ENCODE results near the gene FURIN.
"Not testable (repeated sequence)": the region's sequence is repeated elsewhere in the genome, so short reads cannot be mapped to it uniquely, and the experiment has no call there.

FURIN gene

DNA sequence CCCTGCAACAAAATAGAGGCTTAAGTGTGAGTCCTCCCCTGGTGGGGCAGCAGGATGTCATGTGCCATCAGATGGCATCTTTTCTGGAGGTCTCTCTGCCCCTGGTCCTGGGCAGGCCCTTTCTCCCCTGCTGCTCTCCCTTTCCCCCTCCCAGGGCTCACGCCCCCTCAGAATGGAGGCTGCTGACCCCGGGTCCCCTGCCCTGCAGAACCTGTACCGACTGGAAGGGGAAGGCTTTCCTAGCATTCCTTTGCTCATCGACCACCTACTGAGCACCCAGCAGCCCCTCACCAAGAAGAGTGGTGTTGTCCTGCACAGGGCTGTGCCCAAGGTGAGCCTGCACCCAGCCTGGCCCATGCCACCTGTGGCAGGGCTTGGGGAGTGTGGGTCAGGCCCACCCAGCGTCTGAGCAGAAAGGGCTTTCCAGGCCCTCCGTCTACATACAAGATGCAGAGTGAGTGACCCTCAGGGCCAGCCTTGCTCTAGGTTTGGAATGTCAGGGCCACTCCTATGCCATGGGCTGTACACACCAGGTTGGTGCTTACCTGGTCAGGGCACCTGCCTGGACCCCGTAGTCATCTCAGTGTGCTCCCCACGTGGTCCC lies 23.1 kb downstream of the FURIN start:
- no peak overlapping the region for H3K27ac Mint-ChIP-seq
- peaks cover 27% of the 10 kb centered on the region for H3K4me1 Mint-ChIP-seq
- no peaks in the 10 kb centered on the region for H3K9me3 Mint-ChIP-seq
- peaks cover 95% of the 10 kb centered on the region for H3K36me3 Mint-ChIP-seq
- no peak overlapping the region for H3K4me3 Mint-ChIP-seq
- no peak for ATAC-seq
- DNase-seq (ENCODE audit: low spot score in 2 of 2): no peak

DNA sequence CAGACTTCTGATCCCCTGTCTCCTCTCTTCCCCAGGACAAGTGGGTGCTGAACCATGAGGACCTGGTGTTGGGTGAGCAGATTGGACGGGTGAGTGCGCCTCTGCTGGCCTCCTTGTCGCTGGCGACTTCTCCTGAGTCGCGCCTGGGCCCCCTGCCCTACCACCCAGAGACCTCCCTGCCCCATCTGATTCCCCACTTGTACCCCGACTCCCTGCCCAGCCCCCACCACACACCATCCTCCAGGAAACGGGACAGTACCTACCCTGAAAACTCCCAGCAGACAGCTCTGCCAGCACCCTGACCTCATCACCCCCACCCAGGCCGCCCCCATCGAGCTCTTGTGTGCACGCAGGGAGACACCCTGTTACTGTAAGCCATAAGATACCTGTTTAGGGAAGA lies 23.6 kb downstream of the FURIN start:
- Mint-ChIP-seq H3K4me1 (peaks cover 24% of the 10 kb centered on the region), H3K27ac (no peak overlapping the region), H3K36me3 (peaks cover 92% of the 10 kb centered on the region), H3K9me3 (no peaks in the 10 kb centered on the region), H3K4me3 (no peak overlapping the region)
- ATAC-seq (no peak), DNase-seq (ENCODE audit: low spot score in 2 of 2) (no peak)

GRCh38 chr15:90892498-90893174 lies 24.2 kb downstream of the FURIN start:
- no peaks in the 10 kb centered on the region for H3K9me3 Mint-ChIP-seq
- peaks cover 86% of the 10 kb centered on the region for H3K36me3 Mint-ChIP-seq
- peaks cover 20% of the 10 kb centered on the region for H3K4me1 Mint-ChIP-seq
- no peak overlapping the region for H3K4me3 Mint-ChIP-seq
- no peak overlapping the region for H3K27ac Mint-ChIP-seq
- ATAC-seq (no peak), DNase-seq (ENCODE audit: low spot score in 2 of 2) (no peak)

- DNase-seq (ENCODE audit: low spot score in 2 of 2) (no peak), ATAC-seq (no peak)
- Mint-ChIP-seq H3K9me3 (no peaks in the 10 kb centered on the region), H3K36me3 (peaks cover 78% of the 10 kb centered on the region), H3K4me3 (no peak overlapping the region), H3K4me1 (peaks cover 12% of the 10 kb centered on the region), H3K27ac (no peak overlapping the region)
Observed at GRCh38 chr15:90893175-90894090, 25.0 kb downstream of the FURIN start.

DNA sequence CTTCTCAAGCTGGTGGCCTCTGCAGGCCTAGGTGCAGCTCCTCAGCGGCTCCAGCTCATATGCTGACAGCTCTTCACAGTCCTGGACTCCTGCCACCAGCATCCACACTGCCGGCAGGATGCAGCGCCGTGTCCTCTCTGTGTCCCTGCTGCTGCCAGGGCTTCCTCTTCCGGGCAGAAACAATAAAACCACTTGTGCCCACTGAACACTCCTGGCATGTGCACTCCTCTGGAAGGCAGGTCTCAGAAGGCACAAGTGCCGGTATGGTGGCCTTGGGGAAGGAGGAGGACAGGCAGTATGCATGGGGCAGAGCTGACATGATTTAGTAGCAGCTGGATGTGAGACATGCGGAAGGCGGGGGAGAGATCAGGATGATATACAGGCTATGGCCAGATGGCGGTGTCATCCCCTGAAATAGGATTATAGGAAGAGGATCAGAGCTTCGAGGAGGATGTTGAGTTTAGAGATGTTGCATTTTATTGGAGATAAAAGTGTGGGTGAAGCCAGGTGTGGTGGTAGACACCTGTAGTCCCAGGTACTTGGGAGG lies 27.3 kb downstream of the FURIN start:
- DNase-seq (ENCODE audit: low spot score in 2 of 2) (no peak), ATAC-seq (no peak)
- no peaks in the 10 kb centered on the region for H3K9me3 Mint-ChIP-seq
- peaks cover 57% of the 10 kb centered on the region for H3K36me3 Mint-ChIP-seq
- peaks cover 5% of the 10 kb centered on the region for H3K4me1 Mint-ChIP-seq
- peak overlapping the region; percentile 56 for H3K27ac Mint-ChIP-seq
- no peak overlapping the region for H3K4me3 Mint-ChIP-seq

GRCh38 chr15:90897131-90897655 lies 28.8 kb downstream of the FURIN start:
- H3K36me3 Mint-ChIP-seq: peaks cover 52% of the 10 kb centered on the region
- H3K27ac Mint-ChIP-seq; H3K9me3 Mint-ChIP-seq; ATAC-seq; H3K4me3 Mint-ChIP-seq; DNase-seq (ENCODE audit: low spot score in 2 of 2): not testable (repeated sequence)
- peaks cover 17% of the 10 kb centered on the region for H3K4me1 Mint-ChIP-seq

DNA sequence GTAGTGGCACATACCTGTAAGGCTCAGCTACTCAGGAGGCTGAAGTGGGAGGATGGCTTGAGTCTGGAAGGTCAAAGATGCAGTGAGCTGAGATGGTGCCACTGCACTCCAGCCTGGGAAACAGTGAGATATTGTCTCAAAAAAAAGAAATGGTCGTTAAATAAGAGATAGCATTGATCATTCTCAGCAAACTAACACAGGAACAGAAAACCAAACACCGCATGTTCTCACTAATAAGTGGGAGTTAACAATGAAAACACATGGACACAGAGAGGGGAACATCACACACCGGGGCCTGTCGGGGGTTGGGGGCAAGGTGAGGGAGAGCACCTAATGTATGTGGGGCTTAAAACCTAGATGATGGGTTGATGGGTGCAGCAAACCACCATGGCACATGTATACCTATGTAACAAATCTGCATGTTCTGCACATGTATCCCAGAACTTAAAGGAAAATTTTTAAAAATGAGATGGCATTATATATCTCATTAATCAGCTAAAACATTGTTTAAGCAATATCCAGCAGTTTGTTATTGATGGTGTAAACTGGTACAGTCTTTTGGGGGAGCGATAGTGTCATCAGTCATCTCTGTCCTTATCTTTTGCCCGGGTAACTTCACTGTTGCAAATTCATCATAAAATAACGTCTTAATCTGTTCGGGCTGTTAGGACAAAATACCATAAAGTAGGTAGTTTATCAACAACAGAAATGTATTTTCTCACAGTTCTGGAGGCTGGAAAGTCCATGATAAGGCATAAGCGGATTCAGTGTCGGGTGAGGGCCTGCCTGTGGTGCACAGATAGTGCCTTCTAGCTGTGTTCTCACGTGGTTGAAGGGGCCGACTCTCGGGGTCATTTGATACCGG lies 33.0 kb downstream of the FURIN start:
- DNase-seq (ENCODE audit: low spot score in 2 of 2): peak in 1 of 2 donors; percentile 63
- H3K27ac Mint-ChIP-seq: peak overlapping the region; percentile 82
- H3K4me1 Mint-ChIP-seq: peaks cover 40% of the 10 kb centered on the region
- no peak for ATAC-seq
- peaks cover 41% of the 10 kb centered on the region for H3K36me3 Mint-ChIP-seq
- H3K9me3 Mint-ChIP-seq: no peaks in the 10 kb centered on the region
- peak overlapping the region; percentile 89 for H3K4me3 Mint-ChIP-seq

- ATAC-seq (peak; percentile 84), DNase-seq (ENCODE audit: low spot score in 2 of 2) (peak; percentile 60 to 88)
- Mint-ChIP-seq H3K36me3 (peaks cover 46% of the 10 kb centered on the region), H3K4me1 (peaks cover 40% of the 10 kb centered on the region), H3K27ac (peak overlapping the region; percentile 82), H3K9me3 (no peaks in the 10 kb centered on the region), H3K4me3 (peak overlapping the region; percentile 89)
Observed at GRCh38 chr15:90902040-90902839, 33.9 kb downstream of the FURIN start.

DNA sequence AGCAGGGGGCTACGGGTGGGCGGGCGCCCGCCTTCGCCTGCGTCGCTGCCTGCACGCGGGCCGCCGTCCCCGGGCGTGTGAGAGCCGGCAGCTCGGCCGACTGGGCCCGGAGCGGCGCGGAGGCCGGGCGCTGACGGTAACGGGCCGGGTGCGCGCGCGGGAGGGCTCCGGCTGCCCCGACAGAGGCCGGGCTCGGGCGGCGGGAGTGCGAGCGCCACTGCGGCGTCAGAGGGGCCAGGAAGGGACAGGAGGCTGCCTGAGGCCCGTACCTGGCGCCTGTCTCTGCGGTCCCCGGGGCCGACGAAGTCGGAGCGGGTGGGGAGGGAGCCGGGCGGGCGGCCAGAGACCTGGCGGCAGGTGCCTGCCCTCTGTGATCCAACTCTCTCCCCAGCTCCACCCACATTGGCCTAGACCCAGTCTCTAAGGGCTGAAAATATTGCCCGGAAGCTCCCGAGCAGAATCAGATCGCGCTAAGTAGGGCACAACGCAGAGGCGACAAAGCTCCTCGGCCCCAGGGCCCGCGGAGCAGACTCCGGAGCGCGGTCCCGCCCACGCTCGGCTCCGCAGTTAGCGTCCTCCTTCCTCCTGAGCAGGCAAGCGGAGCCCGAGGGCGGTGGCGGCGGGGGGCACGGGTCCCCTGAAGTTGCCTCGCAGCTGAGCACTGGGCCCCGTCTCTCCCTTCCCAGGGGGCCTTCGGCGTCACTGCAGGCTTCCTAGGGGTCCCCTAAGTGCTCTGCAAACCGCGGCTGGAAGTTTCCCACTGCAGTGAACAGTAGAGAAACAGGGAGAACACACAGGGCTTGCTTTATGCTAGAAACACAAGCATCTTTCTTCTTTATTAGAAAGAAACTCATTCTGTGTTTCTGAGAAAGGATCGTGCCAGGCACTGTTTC lies 34.7 kb downstream of the FURIN start, which contains the start of gene MAN2A2:
Gene MAN2A2, plus strand, starts transcription at position 463 of the 893 bp plus-strand sequence. CDS start 906 bp downstream, outside the sequence.
- H3K9me3 Mint-ChIP-seq: no peaks in the 10 kb centered on the region
- H3K27ac Mint-ChIP-seq: peak within 1 kb of the TSS; percentile 94
- H3K36me3 Mint-ChIP-seq: peaks cover 55% of the 10 kb centered on the region
- ATAC-seq (peak; percentile 80), DNase-seq (ENCODE audit: low spot score in 2 of 2) (peak; percentile 73 to 87)
- peak within 1 kb of the TSS; percentile 89 for H3K4me3 Mint-ChIP-seq
- peaks cover 40% of the 10 kb centered on the region for H3K4me1 Mint-ChIP-seq

DNA sequence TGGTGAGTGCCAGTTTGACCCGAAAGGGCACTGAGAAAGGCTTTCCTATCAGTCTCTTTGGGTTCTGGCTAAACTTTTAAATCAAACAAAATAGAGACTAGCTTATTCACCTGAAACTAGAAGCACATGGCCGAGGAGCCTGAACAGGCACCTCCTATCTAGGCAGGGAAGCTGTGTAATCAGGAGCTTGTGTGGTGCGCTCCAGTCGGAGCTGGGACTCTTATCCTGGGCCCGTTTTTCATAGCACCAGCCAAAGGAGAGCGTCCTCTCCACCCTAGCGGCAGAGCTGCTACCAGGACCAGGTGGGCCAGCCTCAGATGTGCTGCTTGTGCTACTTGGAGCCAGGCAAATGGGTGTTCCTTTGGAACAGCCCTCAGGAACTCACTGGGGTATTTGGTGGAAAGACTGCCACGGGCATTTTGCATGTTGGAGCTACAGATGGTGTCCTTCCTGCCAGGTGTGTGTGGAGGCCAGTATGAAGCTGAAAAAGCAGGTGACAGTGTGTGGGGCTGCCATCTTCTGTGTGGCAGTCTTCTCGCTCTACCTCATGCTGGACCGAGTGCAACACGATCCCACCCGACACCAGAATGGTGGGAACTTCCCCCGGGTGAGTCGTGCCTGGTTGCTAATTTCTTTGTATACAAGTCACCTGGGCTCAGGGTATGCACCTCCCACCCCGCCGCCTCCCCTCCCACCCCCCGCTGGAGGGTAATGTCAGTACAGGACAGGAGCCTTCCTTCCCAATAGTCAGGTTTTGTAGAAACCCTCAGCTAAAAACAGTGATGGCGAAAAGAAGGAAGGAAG lies 35.5 kb downstream of the FURIN start:
- Mint-ChIP-seq H3K9me3 (no peaks in the 10 kb centered on the region), H3K4me3 (peak overlapping the region; percentile 89), H3K36me3 (peaks cover 63% of the 10 kb centered on the region), H3K27ac (peak overlapping the region; percentile 94), H3K4me1 (peaks cover 40% of the 10 kb centered on the region)
- DNase-seq (ENCODE audit: low spot score in 2 of 2): no peak
- no peak for ATAC-seq

DNA sequence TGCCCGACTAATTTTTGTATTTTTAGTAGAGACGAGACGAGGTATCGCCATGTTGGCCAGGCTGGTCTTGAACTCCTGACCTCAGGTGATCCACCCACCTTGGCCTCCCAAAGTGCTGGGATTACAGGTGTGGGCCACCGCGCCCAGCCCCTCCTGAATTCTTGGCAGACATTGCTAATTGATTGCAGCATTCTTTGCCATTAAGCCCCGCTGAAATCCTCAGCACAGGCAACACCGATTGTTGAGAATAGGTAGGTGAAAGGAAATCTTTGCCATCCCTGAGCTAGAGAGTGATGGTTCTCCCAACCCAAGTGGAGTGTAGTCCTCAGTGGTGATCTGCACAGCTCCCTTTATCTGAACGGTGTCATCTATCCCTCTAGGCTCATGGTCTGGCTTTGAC lies 36.4 kb downstream of the FURIN start:
- Mint-ChIP-seq H3K4me3 (peak overlapping the region; percentile 19), H3K36me3 (peaks cover 71% of the 10 kb centered on the region), H3K4me1 (peaks cover 40% of the 10 kb centered on the region), H3K9me3 (no peaks in the 10 kb centered on the region), H3K27ac (peak overlapping the region; percentile 83)
- ATAC-seq (no peak), DNase-seq (ENCODE audit: low spot score in 2 of 2) (no peak)

All from stimulated activated effector memory CD8-positive, alpha-beta T cell treated with anti-CD3 and anti-CD28 coated beads, Interleukin-12 subunit alpha, Interleukin-12 subunit beta, amount 100 ng/mL, for 72 hours (primary cell).